ENCODE results near the gene RAPGEF5.

RAPGEF5 gene

DNA sequence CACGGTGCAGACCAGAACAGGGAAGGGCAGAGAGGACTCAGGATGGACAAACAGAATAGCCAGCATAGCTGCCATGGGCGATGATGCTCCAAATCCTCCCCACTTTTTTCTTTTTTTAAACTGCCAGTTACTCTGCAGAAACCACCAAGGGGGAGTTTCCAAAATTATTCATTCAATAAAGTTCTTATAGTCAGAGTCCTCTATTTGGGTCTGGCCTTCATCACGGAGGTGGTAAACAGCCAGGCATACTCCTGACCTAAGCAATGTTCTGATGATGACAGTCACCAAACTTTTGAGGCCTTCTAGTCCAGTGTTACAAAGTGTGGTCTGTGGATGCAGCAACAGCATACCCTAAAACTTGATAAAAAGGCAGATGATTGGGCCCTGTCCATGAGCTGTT, 12.3 kb downstream of the RAPGEF5 start:
- no peaks in the 10 kb centered on the region for H3K36me3 Mint-ChIP-seq (ENCODE audit: low read depth)
- H3K4me1 Mint-ChIP-seq (ENCODE audit: low read depth), result no peaks in the 10 kb centered on the region
- H3K4me3 Mint-ChIP-seq, result no peak overlapping the region
- no peaks in the 10 kb centered on the region for H3K9me3 Mint-ChIP-seq
- no peak overlapping the region for H3K27ac Mint-ChIP-seq
- no peak for DNase-seq
- peaks cover 19% of the 10 kb centered on the region for H3K27me3 Mint-ChIP-seq

- Mint-ChIP-seq H3K27me3 (peaks cover 18% of the 10 kb centered on the region), H3K4me1 (ENCODE audit: low read depth) (no peaks in the 10 kb centered on the region), H3K9me3 (no peaks in the 10 kb centered on the region), H3K4me3 (no peak overlapping the region), H3K36me3 (ENCODE audit: low read depth) (no peaks in the 10 kb centered on the region), H3K27ac (no peak overlapping the region)
- DNase-seq, result no peak
Observed at GRCh38 chr7:22343612-22344011, 13.3 kb downstream of the RAPGEF5 start.

DNA sequence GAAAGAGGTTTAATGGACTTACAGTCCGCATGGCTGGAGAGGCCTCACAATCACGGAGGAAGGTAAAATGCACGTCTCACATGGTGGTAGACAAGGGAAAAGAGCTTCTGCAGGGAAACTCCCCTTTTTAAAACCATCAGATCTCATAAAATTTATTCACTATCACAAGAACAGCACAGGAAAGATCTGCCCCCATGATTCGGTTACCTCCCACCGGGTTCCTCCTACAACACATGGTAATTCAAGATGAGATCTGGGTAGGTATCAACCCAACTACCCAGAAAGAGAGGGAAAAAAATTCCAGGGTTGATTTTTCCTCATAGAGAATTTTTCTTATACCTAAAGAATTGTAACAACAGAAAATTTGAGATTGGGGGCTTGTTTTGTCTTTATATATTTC, 13.9 kb downstream of the RAPGEF5 start:
- no peak for DNase-seq
- H3K36me3 Mint-ChIP-seq (ENCODE audit: low read depth), result no peaks in the 10 kb centered on the region
- H3K4me1 Mint-ChIP-seq (ENCODE audit: low read depth), result no peaks in the 10 kb centered on the region
- no peak overlapping the region for H3K4me3 Mint-ChIP-seq
- H3K9me3 Mint-ChIP-seq, result no peaks in the 10 kb centered on the region
- H3K27me3 Mint-ChIP-seq, result peaks cover 12% of the 10 kb centered on the region
- H3K27ac Mint-ChIP-seq, result no peak overlapping the region

DNA sequence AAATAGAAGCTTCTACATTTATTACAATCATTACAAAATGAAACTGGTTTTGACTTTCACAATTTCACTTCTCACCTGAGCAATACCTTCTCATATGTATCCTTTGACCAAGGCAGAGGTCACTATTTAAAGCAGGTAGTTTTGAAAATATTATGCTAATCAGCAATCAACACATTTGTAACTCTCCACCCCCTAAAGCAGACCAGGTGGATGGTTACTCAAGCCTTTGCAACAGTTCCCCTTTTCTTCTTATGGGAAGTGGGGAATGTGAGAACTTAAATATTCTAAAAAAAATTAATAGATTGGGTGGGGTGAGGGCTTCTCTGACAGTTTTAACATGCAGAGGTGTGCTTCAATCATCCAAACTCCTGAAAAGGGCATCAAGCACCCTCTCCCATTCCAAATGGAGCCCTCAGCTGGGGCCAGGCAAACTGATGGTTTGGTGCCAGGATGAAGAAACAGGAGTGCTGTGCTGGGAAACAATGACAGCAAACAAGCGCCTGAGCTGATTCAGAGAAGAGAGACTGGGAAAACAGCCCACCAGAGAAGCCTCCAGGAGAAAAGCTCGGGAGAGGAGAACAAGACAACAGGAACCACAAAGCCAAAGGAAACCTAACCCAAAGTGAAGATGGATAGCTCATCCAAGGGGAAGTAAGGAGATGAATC, 17.1 kb downstream of the RAPGEF5 start:
- H3K9me3 Mint-ChIP-seq, result no peaks in the 10 kb centered on the region
- no peaks in the 10 kb centered on the region for H3K36me3 Mint-ChIP-seq (ENCODE audit: low read depth)
- peaks cover 2% of the 10 kb centered on the region for H3K27me3 Mint-ChIP-seq
- H3K27ac Mint-ChIP-seq, result no peak overlapping the region
- H3K4me1 Mint-ChIP-seq (ENCODE audit: low read depth), result no peaks in the 10 kb centered on the region
- no peak overlapping the region for H3K4me3 Mint-ChIP-seq
- no peak for DNase-seq

GRCh38 chr7:22338877-22339276, 18.1 kb downstream of the RAPGEF5 start:
- DNase-seq, result no peak
- Mint-ChIP-seq H3K36me3 (ENCODE audit: low read depth) (no peaks in the 10 kb centered on the region), H3K4me3 (no peak overlapping the region), H3K4me1 (ENCODE audit: low read depth) (no peaks in the 10 kb centered on the region), H3K9me3 (no peaks in the 10 kb centered on the region), H3K27me3 (peaks cover 2% of the 10 kb centered on the region), H3K27ac (no peak overlapping the region)

- Mint-ChIP-seq H3K4me1 (ENCODE audit: low read depth) (no peaks in the 10 kb centered on the region), H3K27ac (no peak overlapping the region), H3K27me3 (peaks cover 2% of the 10 kb centered on the region), H3K4me3 (no peak overlapping the region), H3K36me3 (ENCODE audit: low read depth) (no peaks in the 10 kb centered on the region), H3K9me3 (no peaks in the 10 kb centered on the region)
- DNase-seq, result no peak
Observed at GRCh38 chr7:22338411-22338810, 18.5 kb downstream of the RAPGEF5 start.

DNA sequence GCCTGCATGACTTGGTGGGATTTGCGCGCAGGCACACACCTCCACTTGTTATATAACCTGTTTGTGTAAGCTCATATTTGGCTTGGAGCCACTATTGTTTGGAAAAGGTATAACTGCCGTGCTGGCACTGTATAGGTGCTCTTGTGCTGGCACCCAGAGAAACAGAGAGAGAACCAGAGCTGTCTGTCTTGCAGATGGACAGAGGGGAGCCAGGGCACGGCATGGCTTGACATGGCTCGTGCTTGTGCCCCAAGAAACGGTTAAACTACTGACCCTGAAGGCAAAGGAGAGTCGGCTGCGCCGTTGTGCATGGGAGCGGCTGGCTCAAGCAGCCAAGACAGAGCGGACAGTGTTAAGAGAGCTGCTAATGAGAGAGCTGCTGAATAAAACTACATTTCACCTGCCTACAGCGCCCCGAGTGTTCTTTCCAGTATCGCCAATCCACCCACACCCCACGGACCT, 23.2 kb downstream of the RAPGEF5 start:
- Mint-ChIP-seq H3K9me3 (no peaks in the 10 kb centered on the region), H3K4me1 (ENCODE audit: low read depth) (peaks cover 4% of the 10 kb centered on the region), H3K27ac (no peak overlapping the region), H3K36me3 (ENCODE audit: low read depth) (no peaks in the 10 kb centered on the region), H3K4me3 (no peak overlapping the region), H3K27me3 (peaks cover 4% of the 10 kb centered on the region)
- no peak for DNase-seq

GRCh38 chr7:22332461-22332870, 24.5 kb downstream of the RAPGEF5 start:
- H3K4me3 Mint-ChIP-seq, result no peak overlapping the region
- DNase-seq, result no peak
- no peaks in the 10 kb centered on the region for H3K36me3 Mint-ChIP-seq (ENCODE audit: low read depth)
- no peak overlapping the region for H3K27ac Mint-ChIP-seq
- no peaks in the 10 kb centered on the region for H3K9me3 Mint-ChIP-seq
- H3K4me1 Mint-ChIP-seq (ENCODE audit: low read depth), result peaks cover 4% of the 10 kb centered on the region
- H3K27me3 Mint-ChIP-seq, result peaks cover 5% of the 10 kb centered on the region

DNA sequence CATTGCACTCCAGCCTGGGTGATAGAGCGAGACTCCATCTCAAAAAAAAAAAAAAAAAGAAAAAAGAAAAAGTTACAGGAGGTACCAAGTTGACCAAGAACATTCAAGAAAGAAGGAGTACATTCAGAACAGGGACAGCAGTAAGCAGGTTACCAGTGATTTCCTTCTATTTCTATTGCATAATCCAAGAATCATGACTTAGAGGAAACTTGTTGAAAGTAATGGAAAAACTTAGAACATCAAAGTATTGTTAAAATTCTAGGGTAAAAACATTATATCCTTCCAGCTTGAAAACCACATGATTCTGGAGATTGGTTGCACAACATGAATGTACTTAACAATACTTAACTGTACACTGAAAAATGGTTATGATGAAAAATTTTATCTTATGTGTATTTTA, 25.2 kb downstream of the RAPGEF5 start:
- Mint-ChIP-seq H3K9me3 (no peaks in the 10 kb centered on the region), H3K27me3 (peaks cover 7% of the 10 kb centered on the region), H3K27ac (no peak overlapping the region), H3K36me3 (ENCODE audit: low read depth) (no peaks in the 10 kb centered on the region), H3K4me3 (no peak overlapping the region), H3K4me1 (ENCODE audit: low read depth) (peaks cover 4% of the 10 kb centered on the region)
- DNase-seq, result no peak

GRCh38 chr7:22330903-22331302, 26.1 kb downstream of the RAPGEF5 start:
- peaks cover 7% of the 10 kb centered on the region for H3K27me3 Mint-ChIP-seq
- H3K4me3 Mint-ChIP-seq, result no peak overlapping the region
- no peaks in the 10 kb centered on the region for H3K36me3 Mint-ChIP-seq (ENCODE audit: low read depth)
- peaks cover 4% of the 10 kb centered on the region for H3K4me1 Mint-ChIP-seq (ENCODE audit: low read depth)
- no peak overlapping the region for H3K27ac Mint-ChIP-seq
- H3K9me3 Mint-ChIP-seq, result no peaks in the 10 kb centered on the region
- DNase-seq, result no peak

DNA sequence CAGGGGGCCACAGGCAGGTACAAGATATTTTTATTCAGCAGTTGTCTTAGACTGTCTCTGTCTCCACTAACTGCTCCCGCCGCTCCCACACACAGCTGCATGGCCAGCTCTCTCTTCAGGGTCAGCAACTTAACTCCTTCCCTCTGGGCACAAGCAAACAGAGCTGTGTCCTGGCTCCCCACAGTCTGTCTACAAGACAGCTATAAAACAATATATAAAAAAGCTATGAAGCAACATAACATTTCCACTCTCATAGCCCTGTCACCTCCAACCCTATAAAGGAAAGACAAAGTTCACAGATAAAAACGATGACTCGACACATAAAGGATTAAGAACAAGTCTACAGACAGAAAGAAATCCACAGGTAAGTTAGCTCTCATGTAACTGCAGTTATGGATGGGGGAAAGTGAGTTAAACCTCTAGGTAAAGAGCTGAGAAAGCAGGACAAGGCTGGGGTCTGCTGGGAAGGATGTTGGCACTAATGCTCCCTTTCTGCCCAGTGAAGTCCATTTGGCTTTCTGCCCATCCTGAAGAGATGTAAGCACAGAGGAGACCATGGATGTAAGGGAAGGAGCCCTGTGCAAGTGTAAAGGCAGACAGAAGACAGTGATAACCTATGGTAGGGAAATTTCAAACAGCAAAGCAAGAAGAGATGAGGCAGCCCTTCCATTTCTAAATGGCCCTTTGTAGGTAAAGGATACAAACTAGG, 27.0 kb downstream of the RAPGEF5 start:
- H3K27ac Mint-ChIP-seq, result no peak overlapping the region
- no peaks in the 10 kb centered on the region for H3K36me3 Mint-ChIP-seq (ENCODE audit: low read depth)
- no peak for DNase-seq
- H3K4me3 Mint-ChIP-seq, result no peak overlapping the region
- no peaks in the 10 kb centered on the region for H3K9me3 Mint-ChIP-seq
- peaks cover 5% of the 10 kb centered on the region for H3K27me3 Mint-ChIP-seq
- H3K4me1 Mint-ChIP-seq (ENCODE audit: low read depth), result peaks cover 4% of the 10 kb centered on the region

DNA sequence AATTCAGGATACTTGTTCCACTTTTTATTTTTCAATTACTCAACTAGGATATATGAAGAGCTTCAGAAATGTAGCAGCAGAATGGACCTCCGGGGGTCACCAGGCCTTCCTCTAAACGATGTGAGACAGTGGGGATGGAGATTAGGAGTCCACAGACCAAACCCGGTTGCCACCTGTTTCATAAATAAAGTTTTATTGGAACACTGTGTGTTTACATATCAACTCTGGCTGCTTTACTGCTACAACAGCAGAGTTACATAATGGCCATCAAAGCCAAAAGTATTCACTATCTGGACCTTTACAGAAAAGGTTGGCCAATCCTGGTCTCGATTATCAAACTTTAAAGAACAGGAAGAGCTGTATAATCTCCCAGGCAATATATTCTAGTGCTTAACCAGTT, 30.8 kb downstream of the RAPGEF5 start:
- no peaks in the 10 kb centered on the region for H3K4me1 Mint-ChIP-seq (ENCODE audit: low read depth)
- no peak overlapping the region for H3K4me3 Mint-ChIP-seq
- no peak for DNase-seq
- no peak overlapping the region for H3K27ac Mint-ChIP-seq
- no peaks in the 10 kb centered on the region for H3K9me3 Mint-ChIP-seq
- no peaks in the 10 kb centered on the region for H3K36me3 Mint-ChIP-seq (ENCODE audit: low read depth)
- H3K27me3 Mint-ChIP-seq, result peaks cover 5% of the 10 kb centered on the region

- no peak overlapping the region for H3K4me3 Mint-ChIP-seq
- no peak overlapping the region for H3K27ac Mint-ChIP-seq
- H3K27me3 Mint-ChIP-seq, result peaks cover 5% of the 10 kb centered on the region
- no peaks in the 10 kb centered on the region for H3K9me3 Mint-ChIP-seq
- H3K4me1 Mint-ChIP-seq (ENCODE audit: low read depth), result no peaks in the 10 kb centered on the region
- no peaks in the 10 kb centered on the region for H3K36me3 Mint-ChIP-seq (ENCODE audit: low read depth)
- DNase-seq, result no peak
Observed at GRCh38 chr7:22325671-22326070, 31.3 kb downstream of the RAPGEF5 start.

GRCh38 chr7:22323714-22324113, 33.2 kb downstream of the RAPGEF5 start:
- Mint-ChIP-seq H3K4me1 (ENCODE audit: low read depth) (no peaks in the 10 kb centered on the region), H3K27ac (no peak overlapping the region), H3K9me3 (no peaks in the 10 kb centered on the region), H3K27me3 (peaks cover 3% of the 10 kb centered on the region), H3K36me3 (ENCODE audit: low read depth) (no peaks in the 10 kb centered on the region), H3K4me3 (no peak overlapping the region)
- DNase-seq, result no peak

DNA sequence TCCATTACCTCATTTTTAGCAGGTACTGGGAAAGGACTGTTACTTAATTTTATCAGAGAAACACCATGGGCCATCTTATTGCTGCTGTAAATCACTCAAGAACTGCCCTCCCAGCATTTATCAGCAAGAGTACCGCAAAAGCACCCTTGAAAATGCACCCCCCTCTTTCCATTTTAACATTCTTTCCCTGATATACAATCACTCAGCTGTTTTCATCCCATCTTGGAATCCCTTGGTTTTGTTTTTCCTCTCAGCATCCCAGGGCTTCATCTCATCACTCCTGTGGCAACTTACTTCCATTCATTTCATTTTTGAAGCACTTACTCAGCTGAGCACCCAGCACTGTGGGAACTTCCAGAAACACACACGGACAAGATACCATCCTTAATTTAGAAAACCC, 36.5 kb downstream of the RAPGEF5 start:
- no peaks in the 10 kb centered on the region for H3K27me3 Mint-ChIP-seq

More for the DNA sequence above, 36.5 kb downstream of the RAPGEF5 start:
- no peaks in the 10 kb centered on the region for H3K36me3 Mint-ChIP-seq (ENCODE audit: low read depth)
- no peaks in the 10 kb centered on the region for H3K4me1 Mint-ChIP-seq (ENCODE audit: low read depth)
- H3K9me3 Mint-ChIP-seq, result no peaks in the 10 kb centered on the region
- DNase-seq, result no peak
- no peak overlapping the region for H3K4me3 Mint-ChIP-seq
- no peak overlapping the region for H3K27ac Mint-ChIP-seq

Measured in activated T-cell treated with anti-CD3 and anti-CD28 coated beads, Interleukin-2, amount 50 U/mL, for 24 hours (primary cell).